ENCODE results near the gene ZNF581.

The ZNF581 gene

DNA sequence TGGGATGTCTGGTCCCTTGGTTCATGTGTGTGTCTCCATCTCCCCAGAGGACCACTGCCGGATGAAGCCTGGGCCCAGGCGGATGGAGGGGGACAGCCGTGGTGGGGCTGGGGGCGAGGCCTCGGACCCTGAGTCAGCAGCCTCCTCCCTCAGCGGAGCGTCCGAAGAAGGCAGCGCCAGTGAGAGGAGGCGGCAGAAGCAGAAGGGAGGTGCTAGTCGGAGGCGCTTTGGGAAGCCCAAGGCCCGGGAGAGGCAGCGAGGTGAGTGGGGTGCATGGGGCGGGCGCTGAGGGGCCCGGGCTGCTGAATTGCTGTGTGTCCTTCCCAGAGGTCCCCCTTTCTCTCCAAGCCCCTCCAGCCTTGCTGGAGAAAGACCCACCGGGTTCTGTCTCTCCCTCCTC lies 7.8 kb downstream of the ZNF581 start:
- TF ChIP-seq, protein P1, sequence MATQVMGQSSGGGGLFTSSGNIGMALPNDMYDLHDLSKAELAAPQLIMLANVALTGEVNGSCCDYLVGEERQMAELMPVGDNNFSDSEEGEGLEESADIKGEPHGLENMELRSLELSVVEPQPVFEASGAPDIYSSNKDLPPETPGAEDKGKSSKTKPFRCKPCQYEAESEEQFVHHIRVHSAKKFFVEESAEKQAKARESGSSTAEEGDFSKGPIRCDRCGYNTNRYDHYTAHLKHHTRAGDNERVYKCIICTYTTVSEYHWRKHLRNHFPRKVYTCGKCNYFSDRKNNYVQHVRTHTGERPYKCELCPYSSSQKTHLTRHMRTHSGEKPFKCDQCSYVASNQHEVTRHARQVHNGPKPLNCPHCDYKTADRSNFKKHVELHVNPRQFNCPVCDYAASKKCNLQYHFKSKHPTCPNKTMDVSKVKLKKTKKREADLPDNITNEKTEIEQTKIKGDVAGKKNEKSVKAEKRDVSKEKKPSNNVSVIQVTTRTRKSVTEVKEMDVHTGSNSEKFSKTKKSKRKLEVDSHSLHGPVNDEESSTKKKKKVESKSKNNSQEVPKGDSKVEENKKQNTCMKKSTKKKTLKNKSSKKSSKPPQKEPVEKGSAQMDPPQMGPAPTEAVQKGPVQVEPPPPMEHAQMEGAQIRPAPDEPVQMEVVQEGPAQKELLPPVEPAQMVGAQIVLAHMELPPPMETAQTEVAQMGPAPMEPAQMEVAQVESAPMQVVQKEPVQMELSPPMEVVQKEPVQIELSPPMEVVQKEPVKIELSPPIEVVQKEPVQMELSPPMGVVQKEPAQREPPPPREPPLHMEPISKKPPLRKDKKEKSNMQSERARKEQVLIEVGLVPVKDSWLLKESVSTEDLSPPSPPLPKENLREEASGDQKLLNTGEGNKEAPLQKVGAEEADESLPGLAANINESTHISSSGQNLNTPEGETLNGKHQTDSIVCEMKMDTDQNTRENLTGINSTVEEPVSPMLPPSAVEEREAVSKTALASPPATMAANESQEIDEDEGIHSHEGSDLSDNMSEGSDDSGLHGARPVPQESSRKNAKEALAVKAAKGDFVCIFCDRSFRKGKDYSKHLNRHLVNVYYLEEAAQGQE (IDR thresholded peaks at IDR 0.05; ENCODE audit: insufficient replicate concordance, low read depth), result no peak
- TF ChIP-seq, protein P2, sequence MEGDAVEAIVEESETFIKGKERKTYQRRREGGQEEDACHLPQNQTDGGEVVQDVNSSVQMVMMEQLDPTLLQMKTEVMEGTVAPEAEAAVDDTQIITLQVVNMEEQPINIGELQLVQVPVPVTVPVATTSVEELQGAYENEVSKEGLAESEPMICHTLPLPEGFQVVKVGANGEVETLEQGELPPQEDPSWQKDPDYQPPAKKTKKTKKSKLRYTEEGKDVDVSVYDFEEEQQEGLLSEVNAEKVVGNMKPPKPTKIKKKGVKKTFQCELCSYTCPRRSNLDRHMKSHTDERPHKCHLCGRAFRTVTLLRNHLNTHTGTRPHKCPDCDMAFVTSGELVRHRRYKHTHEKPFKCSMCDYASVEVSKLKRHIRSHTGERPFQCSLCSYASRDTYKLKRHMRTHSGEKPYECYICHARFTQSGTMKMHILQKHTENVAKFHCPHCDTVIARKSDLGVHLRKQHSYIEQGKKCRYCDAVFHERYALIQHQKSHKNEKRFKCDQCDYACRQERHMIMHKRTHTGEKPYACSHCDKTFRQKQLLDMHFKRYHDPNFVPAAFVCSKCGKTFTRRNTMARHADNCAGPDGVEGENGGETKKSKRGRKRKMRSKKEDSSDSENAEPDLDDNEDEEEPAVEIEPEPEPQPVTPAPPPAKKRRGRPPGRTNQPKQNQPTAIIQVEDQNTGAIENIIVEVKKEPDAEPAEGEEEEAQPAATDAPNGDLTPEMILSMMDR (IDR thresholded peaks at IDR 0.05; ENCODE audit: insufficient read depth, low read length), result no peak
- TF ChIP-seq GABPA (IDR thresholded peaks at IDR 0.05; ENCODE audit: low read depth) (no peak), SPI1 (IDR thresholded peaks at IDR 0.05; ENCODE audit: borderline replicate concordance, low read depth) (no peak), POLR2AphosphoS5 (IDR thresholded peaks at IDR 0.05; ENCODE audit: low read depth) (no peak)
- Histone ChIP-seq H3K4me3 (replicated peaks; ENCODE audit: insufficient read depth, low read length) (no peak overlapping the region), H3K27me3 (ENCODE audit: insufficient read depth, poor library complexity, severe bottlenecking) (no peaks in the 10 kb centered on the region), H3K27ac (replicated peaks) (no peak overlapping the region)
- DNase-seq (ENCODE audit: low read depth in 1 of 2, low spot score in 1 of 2), result no peak

DNA sequence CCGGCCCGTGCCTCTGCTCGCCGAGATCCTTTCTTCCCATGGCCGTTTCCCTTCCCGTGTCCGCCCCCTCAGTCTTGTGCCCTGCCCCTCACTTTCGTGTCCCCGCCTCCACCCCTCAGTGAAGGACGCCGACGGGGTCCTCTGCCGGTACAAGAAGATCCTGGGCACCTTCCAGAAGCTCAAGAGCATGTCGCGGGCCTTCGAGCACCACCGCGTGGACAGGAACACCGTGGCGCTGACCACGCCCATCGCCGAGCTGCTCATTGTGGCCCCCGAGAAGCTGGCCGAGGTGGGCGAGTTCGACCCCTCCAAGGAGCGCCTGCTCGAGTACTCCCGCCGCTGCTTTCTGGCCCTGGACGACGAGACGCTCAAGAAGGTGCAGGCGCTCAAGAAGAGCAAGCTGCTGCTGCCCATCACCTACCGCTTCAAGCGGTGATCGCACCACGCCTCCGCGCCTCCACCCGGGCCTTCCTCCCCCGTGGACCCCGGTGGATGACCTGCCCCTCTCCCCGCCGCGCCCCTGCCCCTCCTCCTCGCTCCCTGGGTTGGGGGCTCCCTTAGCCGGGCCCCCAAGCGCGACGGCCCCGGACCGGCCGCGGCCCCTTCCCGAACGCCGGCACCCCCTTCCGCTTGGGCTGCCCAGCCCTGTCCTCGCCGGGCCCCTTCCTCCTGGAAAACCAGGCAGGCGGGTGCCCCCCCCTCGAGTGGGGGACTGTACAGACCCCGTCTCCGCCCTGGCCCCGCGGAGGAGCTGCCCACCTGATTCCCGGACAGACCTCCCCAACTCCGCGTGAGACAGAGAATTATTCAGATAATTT lies 9.1 kb downstream of the ZNF581 start:
- Histone ChIP-seq H3K4me3 (replicated peaks; ENCODE audit: insufficient read depth, low read length) (no peak overlapping the region), H3K27me3 (ENCODE audit: insufficient read depth, poor library complexity, severe bottlenecking) (no peaks in the 10 kb centered on the region), H3K27ac (replicated peaks) (no peak overlapping the region)
- no peak for TF ChIP-seq POLR2AphosphoS5 (IDR thresholded peaks at IDR 0.05; ENCODE audit: low read depth)
- TF ChIP-seq, protein P1 (IDR thresholded peaks at IDR 0.05; ENCODE audit: insufficient replicate concordance, low read depth), result no peak
- no peak for TF ChIP-seq GABPA (IDR thresholded peaks at IDR 0.05; ENCODE audit: low read depth)
- TF ChIP-seq SPI1 (IDR thresholded peaks at IDR 0.05; ENCODE audit: borderline replicate concordance, low read depth), result no peak
- TF ChIP-seq, protein P2 (IDR thresholded peaks at IDR 0.05; ENCODE audit: insufficient read depth, low read length), result no peak
- DNase-seq (ENCODE audit: low read depth in 1 of 2, low spot score in 1 of 2), result no peak

DNA sequence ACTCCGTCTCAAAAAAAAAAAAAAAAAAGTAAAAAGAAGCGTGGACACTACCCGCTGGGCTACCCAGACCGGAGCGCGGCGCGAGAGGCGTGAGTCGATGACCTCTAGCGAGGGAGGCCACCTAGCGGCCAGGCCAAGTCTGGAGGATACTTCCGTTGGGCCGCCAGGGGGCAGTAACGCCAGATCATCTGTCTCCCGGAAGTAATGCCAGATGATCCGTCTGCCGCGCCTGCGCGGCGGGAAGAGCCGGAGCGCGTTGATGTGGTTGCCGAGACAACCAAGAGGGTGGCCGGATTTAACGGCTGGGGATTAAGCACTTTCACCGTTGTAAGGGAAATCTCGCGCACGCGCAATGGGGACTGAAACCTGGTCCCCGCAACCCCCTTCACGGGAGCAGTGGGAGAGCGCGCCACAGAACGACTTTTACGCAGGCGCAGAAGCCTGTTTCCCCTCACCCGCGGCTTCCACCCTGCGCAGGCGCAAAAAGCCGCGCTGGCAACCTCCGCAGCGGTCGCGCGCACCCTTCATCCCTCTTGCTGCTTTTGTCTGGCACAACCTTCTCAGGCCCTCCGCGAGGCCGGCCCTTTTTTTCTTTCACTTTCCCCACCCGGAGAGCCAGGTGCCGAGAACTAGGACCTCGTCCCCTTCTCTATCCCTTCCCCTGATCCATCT lies 10.3 kb downstream of the ZNF581 start:
- Histone ChIP-seq H3K27ac (replicated peaks) (peak overlapping the region; percentile 99), H3K27me3 (ENCODE audit: insufficient read depth, poor library complexity, severe bottlenecking) (no peaks in the 10 kb centered on the region), H3K4me3 (replicated peaks; ENCODE audit: insufficient read depth, low read length) (peak overlapping the region; percentile 55)
- TF ChIP-seq GABPA (IDR thresholded peaks at IDR 0.05; ENCODE audit: low read depth) (peak; percentile 76), SPI1 (IDR thresholded peaks at IDR 0.05; ENCODE audit: borderline replicate concordance, low read depth) (peak; percentile 14; the same call in 1 of the 2 replicates), POLR2AphosphoS5 (IDR thresholded peaks at IDR 0.05; ENCODE audit: low read depth) (peak; percentile 74)
- TF ChIP-seq, protein P1 (IDR thresholded peaks at IDR 0.05; ENCODE audit: insufficient replicate concordance, low read depth), result peak; percentile 25
- TF ChIP-seq, protein P2 (IDR thresholded peaks at IDR 0.05; ENCODE audit: insufficient read depth, low read length), result peak; percentile 98
- DNase-seq (ENCODE audit: low read depth in 1 of 2, low spot score in 1 of 2), result peak; percentile 96 to 98
